Mammary epithelial cell (primary cell): ENCODE measurements around the gene APOO.

ENCODE experiments used
- CTCF ChIP-seq, 2 donors: IDR thresholded peaks in 1 of 2; conservative IDR thresholded peaks in 1 of 2; 2 replicates each; pipeline ENCODE4 v1.5.1; 2011 to 2012; ENCODE audit warnings: inconsistent platforms in 2 of 2, low read length in 2 of 2, mild to moderate bottlenecking in 2 of 2, control low read depth in 1 of 2, low read depth in 1 of 2; ENCODE audit not compliant: insufficient read depth in 1 of 2; ENCODE audit errors: extremely low read depth in 1 of 2
- EZH2 ChIP-seq: IDR thresholded peaks from 2 replicates; pipeline ENCODE4 v1.6.1; 2012; ENCODE audit warnings: low read length, inconsistent platforms, borderline replicate concordance

DNA sequence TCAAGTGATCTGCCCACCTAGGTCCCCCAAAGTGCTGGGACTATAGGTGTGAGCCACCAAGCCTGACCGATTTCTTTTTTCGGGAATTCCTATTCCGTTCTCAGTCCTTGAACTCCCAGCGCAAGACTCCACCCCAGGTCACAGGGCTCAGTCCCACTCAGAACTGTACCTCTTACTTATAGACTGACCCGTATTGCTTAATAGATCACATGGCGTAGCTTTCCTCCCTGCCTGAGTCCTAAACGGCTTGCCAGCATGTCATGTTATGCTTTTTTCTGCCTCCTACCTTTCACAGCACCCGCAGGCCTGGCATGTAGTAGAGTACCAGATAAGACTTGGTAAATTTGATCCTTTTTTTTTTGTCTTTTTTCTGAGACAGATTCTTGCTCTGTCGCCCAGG, 102.3 kb downstream of the APOO start:
- TF ChIP-seq CTCF (conservative IDR thresholded peaks at IDR 0.05 in 1 of 2, IDR thresholded peaks at IDR 0.05 in 1 of 2; ENCODE audit: extremely low read depth in 1 of 2, insufficient read depth in 1 of 2, low read depth in 1 of 2, low read length in 2 of 2) (no peak), EZH2 (no peak)
